HG02943 (cell line): ENCODE results near the gene RELB.

ENCODE experiments used
- ATAC-seq: cut with Tn5 transposase; IDR thresholded peaks from one replicate; pipeline ENCODE4 v1.9.1; 2021; ENCODE audit warnings: mild to moderate bottlenecking, low read depth, moderate library complexity; ENCODE audit not compliant: unreplicated experiment

RELB gene

DNA sequence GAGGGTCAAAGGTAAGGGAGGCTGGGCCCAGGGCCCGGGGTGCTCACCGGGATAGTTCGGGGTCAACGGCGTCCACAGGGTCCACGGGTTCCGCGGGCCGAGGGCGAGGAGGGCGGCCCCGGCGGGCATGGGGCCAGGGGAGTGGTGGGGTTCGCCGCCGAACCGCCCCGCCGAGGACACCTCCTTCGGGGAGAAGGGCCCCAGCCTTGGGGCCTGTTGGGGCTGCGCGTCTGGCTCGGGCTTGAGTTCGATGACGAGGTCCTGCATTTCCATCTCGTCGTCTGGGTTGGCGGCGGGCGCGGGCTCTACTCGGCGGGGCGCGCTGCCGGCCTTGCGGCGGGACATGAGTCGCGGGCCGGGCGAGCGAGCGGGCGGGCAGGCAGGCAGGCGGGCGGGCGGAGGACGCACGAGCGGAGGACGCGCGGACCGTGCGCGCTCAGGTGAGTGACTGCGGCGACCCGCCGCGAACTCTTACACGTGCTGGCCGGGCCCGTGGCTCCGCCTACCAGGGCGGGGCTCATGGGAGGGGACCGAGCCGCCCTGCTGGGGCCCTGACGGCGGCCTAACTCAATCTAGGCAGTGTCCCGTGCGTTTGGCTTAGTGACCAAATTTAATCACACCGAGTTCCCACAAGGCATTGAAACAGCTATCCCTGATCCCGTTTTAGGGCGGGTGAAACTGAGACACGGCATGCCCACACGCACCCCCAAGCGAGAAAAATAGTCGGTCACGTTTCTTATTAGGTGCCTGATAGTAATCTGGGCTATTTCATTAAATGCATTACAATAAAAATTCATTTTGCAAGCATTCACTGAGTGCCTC is 75.0 kb downstream of the RELB start, which contains the start of gene ZNF296:
Gene ZNF296 (minus strand): TSS at position 450 of the 822 bp plus-strand sequence. CDS start 105 bp downstream, at position 345.
- no peak for ATAC-seq

DNA sequence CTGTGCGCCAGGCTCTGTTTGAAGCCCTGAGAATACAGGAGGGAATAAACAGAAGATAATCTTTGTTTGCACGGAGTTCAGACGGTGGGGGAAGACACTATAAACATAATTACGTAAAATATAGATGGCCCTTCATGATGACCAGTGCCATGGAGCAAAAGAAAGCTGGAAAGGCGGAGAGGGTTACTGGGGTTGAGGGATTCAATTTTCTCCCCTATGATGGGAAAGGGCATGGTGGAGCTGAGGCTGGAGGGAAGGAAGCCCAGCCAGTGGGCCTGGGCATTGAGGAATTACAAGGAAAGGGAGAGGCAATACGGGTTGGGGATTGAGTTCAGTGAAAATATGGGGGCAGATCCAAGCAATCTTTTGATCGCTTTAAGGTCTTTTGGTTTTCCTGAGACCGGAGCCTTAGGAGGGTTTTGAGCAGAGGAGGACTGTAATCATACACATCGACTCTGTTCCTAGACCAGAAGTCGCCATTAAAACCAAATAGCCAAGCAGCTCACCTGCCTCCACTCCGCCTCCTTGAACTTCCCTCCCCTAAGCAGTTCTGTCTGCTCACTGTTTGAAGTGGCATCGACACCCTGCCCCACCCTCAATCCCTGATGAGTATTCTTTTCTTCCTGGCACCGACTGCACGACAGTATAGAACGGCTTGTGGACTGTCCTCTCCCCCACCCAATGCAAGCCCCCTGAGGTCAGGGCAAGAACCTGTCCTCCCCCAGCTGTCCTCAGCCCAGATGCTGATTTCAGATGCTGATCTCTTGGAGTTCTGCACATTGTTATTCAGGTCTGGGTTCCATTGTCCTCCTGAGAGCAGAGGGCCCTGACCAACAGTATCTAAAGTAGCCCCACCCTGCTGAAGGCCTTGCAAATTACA is 75.8 kb downstream of the RELB start:
- no peak for ATAC-seq

- no peak for ATAC-seq
Observed at GRCh38 chr19:45078390-45079062, 77.3 kb downstream of the RELB start.

- ATAC-seq, result no peak
Observed at GRCh38 chr19:45079063-45079910, 78.0 kb downstream of the RELB start, which contains the start of gene GEMIN7. TSS of gene GEMIN7 (plus strand) at chr19:45079260. CDS start at chr19:45090115, 10,855 bp downstream.

DNA sequence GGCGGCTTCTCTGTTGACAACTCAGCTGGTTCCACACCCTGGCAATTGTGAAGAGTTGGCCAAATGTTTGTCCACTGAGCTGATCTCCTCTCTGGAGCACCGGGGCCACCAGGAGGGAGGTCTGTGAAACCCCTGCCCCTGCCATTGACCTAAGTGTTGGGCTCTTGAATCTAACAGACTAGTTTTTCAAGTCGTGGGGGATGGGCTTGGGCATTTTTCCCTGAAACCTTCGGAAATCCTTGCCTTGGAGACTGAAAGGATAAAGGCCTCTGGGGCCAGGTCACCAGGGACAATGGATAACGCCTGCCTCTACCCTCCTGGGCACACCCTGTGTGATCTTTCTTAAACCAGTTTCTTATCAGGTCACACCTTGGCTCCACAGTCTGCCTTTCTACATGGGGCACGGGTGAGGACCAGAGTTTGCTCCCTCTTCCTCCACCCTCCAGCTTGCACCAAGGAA is 78.7 kb downstream of the RELB start:
- ATAC-seq, result no peak

GRCh38 chr19:45082170-45082569 is 80.9 kb downstream of the RELB start:
- no peak for ATAC-seq

DNA sequence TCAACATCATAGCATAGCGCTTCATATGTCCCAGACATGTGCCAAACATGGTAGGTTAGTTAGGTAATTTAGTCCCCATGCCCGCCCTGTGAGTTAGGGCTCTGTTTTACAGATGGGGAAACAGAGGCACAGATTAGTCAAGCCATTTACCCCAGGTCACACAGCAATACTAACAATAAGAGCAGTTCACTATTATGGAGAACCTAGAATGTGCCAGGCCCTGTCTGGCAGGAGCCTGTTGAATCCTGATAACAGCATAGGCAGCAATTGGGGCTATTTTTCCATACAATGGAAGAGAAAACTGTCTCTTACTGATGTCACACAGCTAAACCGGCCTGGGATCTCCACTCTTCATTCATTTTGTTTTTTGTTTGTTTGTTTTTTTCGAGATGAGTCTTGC is 85.2 kb downstream of the RELB start:
- no peak for ATAC-seq

DNA sequence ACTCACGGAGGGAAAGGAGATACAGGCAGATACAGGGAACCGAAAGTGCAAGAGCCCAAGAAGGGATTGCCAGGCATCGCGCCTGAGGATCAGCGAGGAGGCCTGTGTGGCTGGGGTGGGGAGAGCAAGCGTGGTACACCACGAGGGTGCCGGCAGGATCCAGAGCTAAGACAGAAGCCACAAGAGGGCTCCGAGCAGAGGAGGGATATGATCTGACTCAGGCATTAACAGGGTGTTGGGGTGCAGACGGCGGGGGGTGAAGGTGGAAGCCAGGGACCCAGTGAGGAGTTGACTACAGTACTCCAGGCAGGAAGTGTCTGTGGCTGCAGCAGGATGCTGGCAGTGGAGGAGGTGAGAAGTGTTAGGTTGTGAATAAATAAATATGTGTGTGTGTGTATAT is 86.3 kb downstream of the RELB start:
- ATAC-seq, result no peak
